Measurements from ENCODE around the gene ANXA2.
A peak's percentile ranks its signal among the peaks of the same experiment; 100 is the strongest.
"Not testable (repeated sequence)": the region's sequence is repeated elsewhere in the genome, so short reads cannot be mapped to it uniquely, and the experiment has no call there.

Gene ANXA2

DNA sequence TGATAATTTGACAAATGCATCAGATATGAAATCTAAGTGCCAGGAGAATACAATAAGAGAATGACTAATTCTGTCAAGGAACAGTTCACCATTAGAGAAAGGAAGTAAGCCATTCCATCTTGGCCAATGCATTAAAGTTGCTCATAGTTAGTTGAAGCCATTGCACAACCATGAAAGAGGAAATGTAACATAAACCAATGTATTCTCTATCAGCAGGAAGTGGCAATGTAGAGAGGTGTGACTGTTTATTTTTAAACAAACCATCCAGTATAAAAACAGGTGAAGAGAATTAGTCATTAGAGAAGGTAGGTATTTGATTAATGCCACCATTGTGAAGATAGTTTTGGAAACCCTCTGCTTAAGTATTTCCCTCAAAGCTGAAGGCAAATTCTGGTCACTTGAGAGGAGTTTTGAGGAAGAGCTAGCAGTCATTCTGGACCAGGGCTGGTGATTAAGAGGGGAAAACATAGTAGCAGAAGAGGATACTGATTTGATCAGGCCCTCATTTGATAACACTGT lies 10.7 kb upstream of the ANXA2 start:
- DNase-seq (ENCODE audit: low read depth), result no peak

GRCh38 chr15:60407415-60407805 lies 9.6 kb upstream of the ANXA2 start:
- no peak for DNase-seq (ENCODE audit: low read depth)

GRCh38 chr15:60406513-60407414 lies 9.0 kb upstream of the ANXA2 start:
- no peak for DNase-seq (ENCODE audit: low read depth)

DNA sequence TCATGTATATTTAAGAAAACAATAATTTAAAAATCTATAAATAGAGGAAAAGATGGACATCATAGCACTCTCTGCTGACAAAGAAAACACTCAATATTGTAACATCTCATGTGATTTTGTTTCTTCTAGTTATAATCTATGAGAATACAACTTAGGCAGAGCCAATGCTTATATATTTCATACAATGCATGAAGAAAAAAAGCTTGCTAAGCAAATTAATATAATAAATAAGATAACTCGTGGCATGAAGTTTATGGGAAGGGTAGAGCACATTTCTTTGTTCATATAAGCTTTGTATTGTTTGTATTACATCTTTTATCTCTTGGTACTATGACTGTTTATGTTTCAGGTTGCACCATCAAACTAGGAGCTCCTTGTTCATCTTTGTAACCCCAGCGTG lies 7.6 kb upstream of the ANXA2 start:
- no peak for DNase-seq (ENCODE audit: low read depth)

DNA sequence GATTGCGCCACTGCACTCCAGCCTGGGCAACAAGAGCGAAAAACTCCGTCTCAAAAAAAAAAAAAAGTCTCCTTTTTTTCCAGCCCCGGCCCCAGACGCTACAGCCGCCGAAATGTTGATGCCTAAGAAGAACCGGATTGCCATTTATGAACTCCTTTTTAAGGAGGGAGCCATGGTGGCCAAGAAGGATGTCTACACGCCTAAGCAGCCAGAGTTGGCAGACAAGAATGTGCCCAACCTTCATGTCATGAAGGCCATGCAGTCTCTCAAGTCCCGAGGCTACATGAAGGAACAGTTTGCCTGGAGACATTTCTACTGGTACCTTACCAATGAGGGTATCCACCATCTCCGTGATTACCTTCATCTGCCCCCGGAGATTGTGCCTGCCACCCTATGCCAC lies 6.6 kb upstream of the ANXA2 start:
- not testable (repeated sequence) for DNase-seq (ENCODE audit: low read depth)

DNA sequence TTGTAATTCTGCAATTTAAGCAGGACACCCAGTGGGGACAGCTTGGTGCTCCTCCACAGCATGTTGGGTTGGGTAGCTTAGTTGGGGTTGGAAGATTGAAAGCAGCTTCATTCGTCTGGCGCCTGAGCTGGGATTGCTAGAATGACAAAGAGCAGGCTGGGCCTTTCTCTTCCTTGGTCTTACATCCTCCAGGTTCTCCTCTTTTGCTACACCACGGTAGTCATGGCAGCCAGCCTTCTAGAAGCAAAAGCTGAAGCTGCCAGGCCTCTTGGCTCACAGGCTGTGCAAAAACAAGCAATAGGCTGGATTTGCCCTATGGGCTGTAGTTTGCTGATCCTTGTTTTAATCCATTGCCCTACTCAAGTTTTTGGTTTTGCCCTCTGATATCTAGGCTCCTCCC lies 3.2 kb upstream of the ANXA2 start:
- DNase-seq (ENCODE audit: low read depth), result no peak

GRCh38 chr15:60399931-60400330 lies 2.1 kb upstream of the ANXA2 start:
- DNase-seq (ENCODE audit: low read depth), result no peak

DNA sequence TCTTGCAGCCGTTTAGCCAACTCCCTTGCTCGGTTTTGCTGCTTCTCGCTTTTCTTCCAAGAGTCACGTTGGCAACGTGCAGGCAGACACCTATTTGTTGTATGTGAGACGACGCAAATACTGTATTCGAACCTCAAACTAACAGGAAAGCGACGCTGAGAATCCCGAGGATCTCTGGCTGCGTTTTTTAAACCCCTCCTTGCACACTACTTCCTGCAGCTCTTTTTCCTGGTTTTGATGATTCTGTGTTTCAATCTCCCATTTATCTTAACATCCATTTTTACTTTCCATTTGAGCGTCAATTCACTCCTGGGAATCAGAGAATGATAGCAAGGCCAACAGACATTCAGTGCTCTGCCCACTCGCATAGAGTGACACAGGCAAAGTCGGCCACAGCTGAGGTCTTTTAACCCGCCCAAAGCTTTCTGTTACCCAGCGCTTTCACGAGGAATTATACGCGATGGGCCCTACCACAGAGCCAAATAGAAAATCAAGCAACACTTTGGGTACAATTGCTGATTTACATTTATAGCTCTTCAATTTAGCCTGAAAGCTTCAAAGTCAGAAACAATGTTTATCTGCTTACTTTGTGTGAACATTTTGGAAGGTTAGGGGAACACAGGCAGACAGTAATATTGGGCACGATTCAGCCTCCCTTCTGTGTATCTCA lies 1.6 kb upstream of the ANXA2 start:
- no peak for DNase-seq (ENCODE audit: low read depth)

DNA sequence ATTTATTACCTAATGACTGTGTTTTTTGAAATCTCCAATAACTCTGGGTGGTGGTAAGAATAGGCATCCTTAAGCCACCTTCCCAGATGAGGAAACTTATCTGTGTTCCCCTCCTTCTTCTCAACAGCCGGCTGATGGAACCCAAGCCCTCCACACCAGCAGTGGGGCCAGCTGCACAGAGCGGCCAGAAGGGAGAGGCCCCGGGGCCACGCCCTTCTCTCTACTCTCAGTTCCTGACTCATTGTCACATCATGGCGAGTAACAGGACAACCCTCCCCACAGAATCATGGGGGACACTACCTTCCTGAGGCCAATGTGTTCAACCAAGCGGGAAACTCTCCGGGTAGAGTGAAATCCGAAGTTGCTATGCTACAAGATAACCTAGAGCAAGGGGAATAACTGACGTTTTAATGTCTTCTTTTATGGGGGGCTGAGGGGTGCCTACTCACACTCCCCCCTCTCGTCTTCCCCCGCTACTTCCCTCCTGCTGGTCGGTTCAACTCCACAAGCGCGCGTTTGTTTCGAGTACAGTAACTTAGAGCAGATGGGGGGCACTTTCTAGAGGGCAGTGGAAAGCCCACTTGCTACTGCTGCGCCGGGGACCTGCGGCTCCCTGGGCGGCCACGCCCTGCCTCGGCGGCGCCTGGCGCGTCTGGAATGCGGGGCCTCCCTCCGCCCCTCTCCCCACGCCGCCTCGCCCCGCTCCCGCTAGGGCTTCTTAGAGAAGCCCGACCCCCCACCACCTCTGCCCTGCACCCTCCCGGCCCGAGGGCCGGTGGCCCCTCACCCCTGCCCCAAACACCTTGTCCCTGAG lies 621 bp downstream of the ANXA2 start:
- DNase-seq (ENCODE audit: low read depth), result peak; percentile 49

- DNase-seq (ENCODE audit: low read depth), result no peak
Measured at GRCh38 chr15:60396560-60396957, 1.2 kb downstream of the ANXA2 start.

DNA sequence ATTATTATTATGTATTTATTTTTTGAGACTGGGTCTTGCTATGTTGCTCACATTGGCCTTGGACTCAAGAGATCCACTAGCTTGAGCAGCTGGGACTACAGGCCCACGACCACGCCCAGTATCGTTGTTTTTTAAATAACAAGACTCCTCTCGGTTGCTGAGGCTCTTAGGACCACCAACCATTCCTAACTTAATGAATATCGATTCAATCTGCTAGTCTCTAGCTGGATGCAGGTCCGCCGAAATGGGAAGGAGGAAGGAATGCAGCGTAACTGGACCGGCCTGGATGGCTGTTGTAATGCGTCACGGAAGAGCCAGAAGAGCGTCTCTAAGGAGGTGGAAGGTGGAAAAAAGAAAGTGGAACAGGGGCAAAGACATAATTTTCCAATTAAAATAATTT lies 1.7 kb downstream of the ANXA2 start:
- no peak for DNase-seq (ENCODE audit: low read depth)

GRCh38 chr15:60395276-60396011 lies 2.3 kb downstream of the ANXA2 start:
- no peak for DNase-seq (ENCODE audit: low read depth)

- no peak for DNase-seq (ENCODE audit: low read depth)
Measured at GRCh38 chr15:60394689-60395097, 3.1 kb downstream of the ANXA2 start.

DNA sequence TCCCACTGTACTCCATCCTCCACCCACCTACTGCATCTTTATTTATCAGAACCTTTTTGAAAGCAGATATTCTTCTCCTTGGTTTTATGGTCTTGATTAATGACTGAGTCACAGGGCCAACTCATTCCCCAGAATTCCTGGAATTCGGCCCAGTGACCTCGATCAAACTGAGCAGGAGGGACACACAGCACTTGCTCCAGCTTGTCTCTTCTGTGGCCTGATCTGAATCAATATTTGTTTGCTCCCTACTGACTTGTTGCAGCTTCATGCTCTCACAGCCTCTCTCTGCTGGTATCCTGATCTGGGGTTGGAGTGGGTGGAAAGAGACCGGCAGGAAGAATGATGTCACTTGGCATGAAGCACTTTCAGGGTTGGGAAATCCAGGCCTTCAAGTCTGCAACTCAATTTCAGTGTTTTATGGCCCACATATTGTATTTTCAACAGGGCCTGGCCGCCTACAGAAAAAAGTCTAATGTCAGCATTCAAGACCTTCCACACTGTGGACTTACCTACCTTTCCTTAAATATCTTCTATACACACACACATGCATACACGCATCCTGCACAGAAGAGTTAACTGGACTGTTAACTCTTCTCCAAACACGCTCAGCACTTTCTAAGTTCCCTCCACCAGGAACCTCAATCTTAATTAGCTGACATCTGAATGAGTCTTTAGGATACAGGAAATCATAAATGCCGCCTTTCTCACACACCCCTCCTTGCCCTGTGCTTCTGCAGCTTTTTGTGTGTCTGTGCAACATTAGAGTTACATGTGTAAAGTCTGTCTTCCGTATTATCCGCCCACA lies 4.6 kb downstream of the ANXA2 start:
- no peak for DNase-seq (ENCODE audit: low read depth)

DNA sequence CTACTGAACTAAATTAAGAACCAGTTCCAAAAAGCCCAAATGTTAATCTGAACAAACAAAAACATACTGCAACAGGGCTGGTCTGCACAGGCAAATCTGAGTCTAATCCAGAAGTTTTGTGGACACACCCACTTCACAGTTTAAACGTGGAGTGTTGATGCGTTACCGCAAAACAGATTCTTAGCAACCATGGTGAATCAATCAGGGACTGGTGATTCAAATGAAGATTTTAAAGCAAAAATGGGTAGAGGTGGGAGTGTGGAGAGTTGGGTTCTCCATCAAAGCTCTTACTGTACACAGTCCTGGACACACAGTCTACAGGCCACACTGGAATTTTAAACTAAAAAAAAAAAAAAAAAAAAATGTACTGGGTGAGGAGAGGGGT lies 5.2 kb downstream of the ANXA2 start:
- DNase-seq (ENCODE audit: low read depth), result no peak

DNA sequence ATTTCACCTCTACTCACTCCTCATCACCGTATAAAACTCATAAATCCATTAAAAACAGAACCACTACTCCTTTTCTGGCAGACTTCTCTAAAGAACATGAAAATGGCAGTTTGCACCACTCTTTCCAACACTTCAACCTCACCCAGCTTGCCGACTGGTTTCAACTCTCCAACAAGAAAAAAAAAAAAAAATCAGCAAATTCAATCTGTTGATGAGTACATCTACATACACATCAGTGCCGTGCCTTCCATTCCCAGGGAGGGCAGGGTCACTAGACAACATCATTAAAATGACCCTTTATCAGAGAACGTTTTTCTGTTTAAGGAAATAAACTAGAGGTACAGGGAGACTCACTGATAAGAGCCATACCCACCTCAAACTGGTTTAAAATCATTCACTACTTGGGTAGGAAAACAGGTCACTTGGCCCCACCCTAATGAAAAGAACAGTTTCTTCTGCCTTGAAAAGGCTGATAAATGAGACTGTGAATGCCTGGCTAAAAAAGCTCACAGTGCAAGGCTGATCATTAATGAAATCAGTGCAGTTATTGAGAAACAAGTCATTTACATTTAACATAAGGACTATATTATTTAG lies 6.0 kb downstream of the ANXA2 start:
- DNase-seq (ENCODE audit: low read depth), result no peak

DNA sequence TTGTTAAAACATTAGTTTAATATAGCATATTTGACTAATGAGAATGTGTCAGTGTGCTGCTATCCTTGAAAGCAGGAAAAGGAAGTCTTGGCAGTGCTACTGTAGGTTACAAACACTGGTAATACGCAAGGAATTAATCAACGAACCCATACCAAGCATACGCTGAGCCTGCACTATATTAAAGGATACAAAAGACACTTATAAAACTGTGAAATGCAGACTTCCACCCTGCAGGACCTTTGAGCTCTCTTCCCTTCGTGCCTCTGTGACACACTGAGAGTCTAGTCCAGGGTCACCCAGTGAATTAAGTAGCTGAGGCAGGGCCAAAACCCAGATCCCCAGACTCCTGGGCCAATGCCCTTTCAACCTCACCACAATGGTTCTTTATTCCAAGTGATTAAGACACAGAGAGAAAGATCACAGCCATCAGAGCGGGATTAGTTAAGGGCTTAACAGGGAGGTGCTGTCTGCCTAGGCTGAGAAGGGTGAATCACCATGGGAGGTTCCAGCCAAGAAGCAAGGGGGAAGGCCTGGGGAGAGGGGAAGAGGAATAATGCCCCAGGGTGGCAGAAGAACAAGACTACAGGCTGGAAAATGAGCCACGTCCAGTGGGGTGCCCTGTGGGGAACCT lies 6.8 kb downstream of the ANXA2 start:
- no peak for DNase-seq (ENCODE audit: low read depth)

GRCh38 chr15:60390231-60390630 lies 7.6 kb downstream of the ANXA2 start:
- no peak for DNase-seq (ENCODE audit: low read depth)

DNA sequence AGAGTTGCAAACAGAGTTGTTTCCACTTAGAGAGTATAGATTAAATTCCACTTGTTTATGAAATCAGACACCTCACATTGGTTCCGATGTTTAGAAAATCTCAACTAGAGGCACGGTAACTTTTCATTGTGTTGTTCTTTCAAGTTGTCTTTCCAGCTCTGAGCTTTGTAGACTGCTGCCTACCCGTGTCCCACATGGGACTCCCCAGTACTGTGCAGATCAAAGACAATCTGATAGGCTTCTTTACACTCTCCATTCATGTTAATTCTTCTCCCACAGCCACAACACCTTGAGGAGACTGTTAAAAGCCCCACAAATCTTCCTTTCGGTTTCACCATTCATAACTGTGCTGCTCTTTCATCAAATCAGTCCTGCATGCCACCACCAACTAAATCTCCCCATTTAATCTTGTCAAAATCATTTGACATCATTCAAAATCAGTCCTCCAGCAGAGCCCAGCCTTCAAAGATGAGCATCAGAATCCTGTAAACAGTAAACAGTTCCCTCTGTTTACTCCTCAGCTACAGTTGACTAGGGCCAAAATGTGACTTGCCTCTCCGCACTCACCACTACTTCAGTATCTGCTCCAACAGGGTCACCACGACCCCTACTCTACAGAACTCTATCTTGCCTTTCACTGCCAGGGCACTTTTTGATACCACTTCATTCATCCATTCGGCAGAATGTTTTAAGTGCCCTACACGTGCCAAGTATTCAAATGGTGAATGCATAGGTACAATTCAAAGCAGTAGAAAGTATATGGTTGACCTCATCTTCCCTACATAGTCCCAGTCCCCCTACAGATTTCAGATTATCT lies 8.3 kb downstream of the ANXA2 start:
- DNase-seq (ENCODE audit: low read depth), result no peak

Data from activated T-cell treated with anti-CD3 and anti-CD28 coated beads for 48 hours (primary cell).